ENCODE measurements around the gene ASB18. TPM values are rescaled to one million over a fixed set of nuclear protein-coding genes. Genes with fewer than 3 reads are reported as not detected.

Gene ASB18
- total RNA-seq, 1 experiment from 2014 or later: not detected

- in situ Hi-C loops (cut with HindIII; ENCODE audit: low pct_unique_long_range_greater_than_20kb, low sequenced_read_pairs): no loop called here
- Histone ChIP-seq H3K9me3 (ENCODE audit: control insufficient read depth, insufficient read depth, low read depth, low read length) (no peaks in the 10 kb centered on the region), H3K36me3 (ENCODE audit: control insufficient read depth, insufficient read depth, low read length) (no peaks in the 10 kb centered on the region), H3K4me3 (ENCODE audit: low read depth in 2 of 2, low read length in 2 of 2) (no peak overlapping the region), H3K27me3 (ENCODE audit: control insufficient read depth, insufficient read depth, low read length) (no peaks in the 10 kb centered on the region), H3K4me1 (ENCODE audit: control insufficient read depth, insufficient read depth, low read length) (no peaks in the 10 kb centered on the region), H3K27ac (ENCODE audit: low read length) (no peak overlapping the region)
- ChIA-PET CTCF (no interaction called here), POLR2A (no interaction called here)
- intact Hi-C loops (cut with micrococcal nuclease; ENCODE audit: unreplicated experiment): no loop called here
- no peak for DNase-seq (ENCODE audit: low read depth, low spot score)
- BruUV-seq (replicated peaks): no TSS peak
- TF ChIP-seq POLR2AphosphoS5 (IDR thresholded peaks at IDR 0.05; ENCODE audit: low read depth, low read length): no peak
- TF ChIP-seq SIN3A (IDR thresholded peaks at IDR 0.05; ENCODE audit: borderline replicate concordance, insufficient read depth, low read depth, low read length): no peak
- no peak for ATAC-seq
These were observed 11.6 kb downstream of the ASB18 start for GRCh38 chr2:236252602-236253001.

DNA sequence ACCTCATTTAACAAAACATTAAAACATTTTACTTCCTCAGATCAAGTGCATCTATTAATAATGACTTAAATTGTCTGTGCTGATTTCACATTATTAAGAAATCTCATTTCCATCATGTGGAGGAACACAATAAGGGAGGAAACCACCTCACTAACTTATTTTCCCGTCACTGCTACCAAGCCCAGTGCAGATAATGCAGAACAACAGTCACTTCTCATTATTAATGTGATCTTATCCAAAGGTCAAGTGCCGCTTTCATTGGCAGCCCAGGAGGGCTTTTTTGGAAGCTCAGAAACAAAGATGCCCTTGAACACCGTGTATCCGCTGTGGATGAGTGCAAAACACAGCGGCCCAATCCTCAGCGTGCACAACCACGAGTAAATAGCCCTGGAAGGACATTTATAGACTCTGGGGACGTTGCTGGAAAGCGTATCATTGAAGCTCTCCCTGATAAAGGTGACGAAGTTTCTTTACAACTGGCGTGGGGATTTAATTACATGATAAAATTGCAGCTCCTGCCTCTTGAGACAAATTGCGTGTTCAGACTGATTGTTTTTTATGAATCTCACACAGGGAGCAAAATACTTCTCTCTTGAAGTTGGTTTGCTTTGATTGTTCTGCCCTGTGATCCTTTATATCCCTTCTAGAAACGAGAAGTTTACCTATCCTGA lies 13.2 kb downstream of the ASB18 start:
- BruUV-seq (replicated peaks): no TSS peak
- H3K4me3 ChIP-seq (ENCODE audit: low read depth in 2 of 2, low read length in 2 of 2): no peak overlapping the region
- no peak for DNase-seq (ENCODE audit: low read depth, low spot score)
- intact Hi-C loops (cut with micrococcal nuclease; ENCODE audit: unreplicated experiment): no loop called here
- CTCF ChIA-PET: interaction anchor here (1.1 kb wide), 1 partner anchor 403 kb away, joined by 4 read pairs; no protein-coding TSS in a partner anchor
- no peaks in the 10 kb centered on the region for H3K4me1 ChIP-seq (ENCODE audit: control insufficient read depth, insufficient read depth, low read length)
- no peaks in the 10 kb centered on the region for H3K9me3 ChIP-seq (ENCODE audit: control insufficient read depth, insufficient read depth, low read depth, low read length)
- POLR2A ChIA-PET: no interaction called here
- H3K27ac ChIP-seq (ENCODE audit: low read length): no peak overlapping the region
- ATAC-seq: no peak
- in situ Hi-C loops (cut with HindIII; ENCODE audit: low pct_unique_long_range_greater_than_20kb, low sequenced_read_pairs): no loop called here
- H3K36me3 ChIP-seq (ENCODE audit: control insufficient read depth, insufficient read depth, low read length): no peaks in the 10 kb centered on the region
- no peak for TF ChIP-seq POLR2AphosphoS5 (IDR thresholded peaks at IDR 0.05; ENCODE audit: low read depth, low read length)
- TF ChIP-seq REST (IDR thresholded peaks at IDR 0.05; ENCODE audit: insufficient read depth in 1 of 2, low read depth in 2 of 2, low read length in 1 of 2): no peak
- TF ChIP-seq CTCF (IDR thresholded peaks at IDR 0.05): no peak
- no peak for TF ChIP-seq TCF7L2 (IDR thresholded peaks at IDR 0.05; ENCODE audit: low read depth, low read length)
- TF ChIP-seq SIN3A (IDR thresholded peaks at IDR 0.05; ENCODE audit: borderline replicate concordance, insufficient read depth, low read depth, low read length): no peak
- H3K27me3 ChIP-seq (ENCODE audit: control insufficient read depth, insufficient read depth, low read length): no peaks in the 10 kb centered on the region

- in situ Hi-C loops (cut with HindIII; ENCODE audit: low pct_unique_long_range_greater_than_20kb, low sequenced_read_pairs): no loop called here
These were observed 13.9 kb downstream of the ASB18 start for GRCh38 chr2:236250286-236250685.

More at GRCh38 chr2:236250286-236250685, 13.9 kb downstream of the ASB18 start:
- ChIA-PET POLR2A (no interaction called here), CTCF (no interaction called here)
- ATAC-seq (no peak), DNase-seq (ENCODE audit: low read depth, low spot score) (no peak)
- Histone ChIP-seq H3K4me3 (ENCODE audit: low read depth in 2 of 2, low read length in 2 of 2) (no peak overlapping the region), H3K4me1 (ENCODE audit: control insufficient read depth, insufficient read depth, low read length) (no peaks in the 10 kb centered on the region), H3K9me3 (ENCODE audit: control insufficient read depth, insufficient read depth, low read depth, low read length) (no peaks in the 10 kb centered on the region), H3K27ac (ENCODE audit: low read length) (no peak overlapping the region), H3K36me3 (ENCODE audit: control insufficient read depth, insufficient read depth, low read length) (no peaks in the 10 kb centered on the region), H3K27me3 (ENCODE audit: control insufficient read depth, insufficient read depth, low read length) (no peaks in the 10 kb centered on the region)
- TF ChIP-seq SIN3A (IDR thresholded peaks at IDR 0.05; ENCODE audit: borderline replicate concordance, insufficient read depth, low read depth, low read length) (no peak), POLR2AphosphoS5 (IDR thresholded peaks at IDR 0.05; ENCODE audit: low read depth, low read length) (no peak), REST (IDR thresholded peaks at IDR 0.05; ENCODE audit: insufficient read depth in 1 of 2, low read depth in 2 of 2, low read length in 1 of 2) (no peak), CTCF (IDR thresholded peaks at IDR 0.05) (no peak), TCF7L2 (IDR thresholded peaks at IDR 0.05; ENCODE audit: low read depth, low read length) (no peak)
- no TSS peak for BruUV-seq (replicated peaks)
- intact Hi-C loops (cut with micrococcal nuclease; ENCODE audit: unreplicated experiment): no loop called here

Data from Panc1 (cell line).